ENCODE results near the gene ASB13.
A peak's percentile ranks its signal among the peaks of the same experiment; 100 is the strongest.

ASB13 gene

DNA sequence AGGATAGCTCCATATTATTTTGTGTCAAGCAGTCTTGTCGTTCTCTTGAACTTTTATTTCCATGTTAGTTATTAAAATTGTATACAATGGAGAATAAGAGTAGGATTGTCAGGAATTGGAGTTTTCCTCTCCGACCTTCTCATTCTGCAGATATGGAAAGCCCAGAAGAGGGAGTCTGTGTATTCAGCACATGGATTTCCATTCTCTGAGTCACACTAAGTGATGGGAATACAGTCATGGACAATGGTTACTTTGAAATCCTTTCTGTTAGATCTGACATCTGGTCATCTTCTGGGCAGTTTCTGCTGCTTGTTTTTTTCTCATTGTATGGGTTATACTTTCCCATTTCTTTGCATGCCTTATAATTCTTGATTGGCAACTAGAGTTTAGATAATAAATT, 13.2 kb upstream of the ASB13 start:
- no peak overlapping the region for H3K27ac ChIP-seq (replicated peaks; ENCODE audit: low read length)
- no peak overlapping the region for H3K4me2 ChIP-seq (ENCODE audit: insufficient read depth, low read length, poor library complexity, severe bottlenecking)
- no peak overlapping the region for H3K14ac ChIP-seq (ENCODE audit: low read length)
- no peak overlapping the region for H2BK15ac ChIP-seq (ENCODE audit: low read length)
- H2BK5ac ChIP-seq (ENCODE audit: low read length) = no peak overlapping the region
- no peak overlapping the region for H3K4ac ChIP-seq (ENCODE audit: low read length)
- H3K27me3 ChIP-seq (ENCODE audit: control insufficient read depth in 3 of 3, insufficient read depth in 3 of 3, low read depth in 1 of 3, low read length in 3 of 3) = peaks cover 0 to 51% (median 4%) of the 10 kb centered on the region in 3 experiments
- H2BK120ac ChIP-seq (ENCODE audit: low read depth, low read length) = no peak overlapping the region
- H3K23ac ChIP-seq (ENCODE audit: low read depth, low read length, poor library complexity) = no peak overlapping the region
- no peak overlapping the region for H4K8ac ChIP-seq (ENCODE audit: low read depth, low read length)
- peaks cover 0 to 4% of the 10 kb centered on the region in 2 donors for H3K9me3 ChIP-seq (replicated peaks in 1 of 2; ENCODE audit: control insufficient read depth in 2 of 2, insufficient read depth in 1 of 2, low read depth in 1 of 2, low read length in 2 of 2)
- no peak overlapping the region for H3K9ac ChIP-seq (ENCODE audit: low read depth, low read length, poor library complexity)
- no peak overlapping the region for H3K18ac ChIP-seq (ENCODE audit: low read length)
- H2BK12ac ChIP-seq (ENCODE audit: low read length) = no peak overlapping the region
- DNase-seq (ENCODE audit: low spot score) = no peak
- H2AK5ac ChIP-seq (ENCODE audit: low read depth, low read length) = no peak overlapping the region
- no peak overlapping the region for H2AFZ ChIP-seq (ENCODE audit: low read length)
- H3K4me3 ChIP-seq (ENCODE audit: low read length in 2 of 2) = no peak overlapping the region
- whole genome bisulfite sequencing, 2 donors (ENCODE audit: extremely low coverage in 2 of 2, insufficient read length in 2 of 2, insufficient replicate concordance in 1 of 2) = no CpG with 5 or more reads among the region's 2 CpGs
- no peak overlapping the region for H4K91ac ChIP-seq (ENCODE audit: low read depth, low read length, poor library complexity)
- H3K79me1 ChIP-seq (ENCODE audit: low read depth, low read length) = no peaks in the 10 kb centered on the region
- no peaks in the 10 kb centered on the region for H3K4me1 ChIP-seq (ENCODE audit: control insufficient read depth in 2 of 2, insufficient read depth in 1 of 2, low read depth in 1 of 2, low read length in 2 of 2)
- no peaks in the 10 kb centered on the region for H3K36me3 ChIP-seq (replicated peaks in 1 of 2; ENCODE audit: control insufficient read depth in 2 of 2, insufficient read depth in 2 of 2, low read length in 2 of 2)

GRCh38 chr10:5679037-5679435, 12.6 kb upstream of the ASB13 start:
- no peak overlapping the region for H3K4ac ChIP-seq (ENCODE audit: low read length)
- no peak overlapping the region for H4K8ac ChIP-seq (ENCODE audit: low read depth, low read length)
- WGBS, 2 donors (ENCODE audit: extremely low coverage in 2 of 2, insufficient read length in 2 of 2, insufficient replicate concordance in 1 of 2) = 100% methylated on average over 1 of the region's 3 CpGs; no CpG with 5 or more reads in 1 of the 2 donors
- H3K18ac ChIP-seq (ENCODE audit: low read length) = no peak overlapping the region
- H3K14ac ChIP-seq (ENCODE audit: low read length) = no peak overlapping the region
- no peak overlapping the region for H3K4me3 ChIP-seq (ENCODE audit: low read length in 2 of 2)
- H2AK5ac ChIP-seq (ENCODE audit: low read depth, low read length) = no peak overlapping the region
- no peak for DNase-seq (ENCODE audit: low spot score)
- no peak overlapping the region for H3K4me2 ChIP-seq (ENCODE audit: insufficient read depth, low read length, poor library complexity, severe bottlenecking)
- no peaks in the 10 kb centered on the region for H3K36me3 ChIP-seq (replicated peaks in 1 of 2; ENCODE audit: control insufficient read depth in 2 of 2, insufficient read depth in 2 of 2, low read length in 2 of 2)
- peaks cover 0 to 51% (median 4%) of the 10 kb centered on the region in 3 experiments for H3K27me3 ChIP-seq (ENCODE audit: control insufficient read depth in 3 of 3, insufficient read depth in 3 of 3, low read depth in 1 of 3, low read length in 3 of 3)
- H3K4me1 ChIP-seq (ENCODE audit: control insufficient read depth in 2 of 2, insufficient read depth in 1 of 2, low read depth in 1 of 2, low read length in 2 of 2) = no peaks in the 10 kb centered on the region
- H2BK120ac ChIP-seq (ENCODE audit: low read depth, low read length) = no peak overlapping the region
- no peak overlapping the region for H3K27ac ChIP-seq (replicated peaks; ENCODE audit: low read length)
- H2BK15ac ChIP-seq (ENCODE audit: low read length) = no peak overlapping the region
- H3K79me1 ChIP-seq (ENCODE audit: low read depth, low read length) = no peaks in the 10 kb centered on the region
- no peak overlapping the region for H3K23ac ChIP-seq (ENCODE audit: low read depth, low read length, poor library complexity)
- H2AFZ ChIP-seq (ENCODE audit: low read length) = no peak overlapping the region
- no peak overlapping the region for H4K91ac ChIP-seq (ENCODE audit: low read depth, low read length, poor library complexity)
- no peak overlapping the region for H2BK5ac ChIP-seq (ENCODE audit: low read length)
- no peak overlapping the region for H3K9ac ChIP-seq (ENCODE audit: low read depth, low read length, poor library complexity)
- H2BK12ac ChIP-seq (ENCODE audit: low read length) = no peak overlapping the region
- H3K9me3 ChIP-seq (replicated peaks in 1 of 2; ENCODE audit: control insufficient read depth in 2 of 2, insufficient read depth in 1 of 2, low read depth in 1 of 2, low read length in 2 of 2) = peaks cover 0 to 4% of the 10 kb centered on the region in 2 donors

DNA sequence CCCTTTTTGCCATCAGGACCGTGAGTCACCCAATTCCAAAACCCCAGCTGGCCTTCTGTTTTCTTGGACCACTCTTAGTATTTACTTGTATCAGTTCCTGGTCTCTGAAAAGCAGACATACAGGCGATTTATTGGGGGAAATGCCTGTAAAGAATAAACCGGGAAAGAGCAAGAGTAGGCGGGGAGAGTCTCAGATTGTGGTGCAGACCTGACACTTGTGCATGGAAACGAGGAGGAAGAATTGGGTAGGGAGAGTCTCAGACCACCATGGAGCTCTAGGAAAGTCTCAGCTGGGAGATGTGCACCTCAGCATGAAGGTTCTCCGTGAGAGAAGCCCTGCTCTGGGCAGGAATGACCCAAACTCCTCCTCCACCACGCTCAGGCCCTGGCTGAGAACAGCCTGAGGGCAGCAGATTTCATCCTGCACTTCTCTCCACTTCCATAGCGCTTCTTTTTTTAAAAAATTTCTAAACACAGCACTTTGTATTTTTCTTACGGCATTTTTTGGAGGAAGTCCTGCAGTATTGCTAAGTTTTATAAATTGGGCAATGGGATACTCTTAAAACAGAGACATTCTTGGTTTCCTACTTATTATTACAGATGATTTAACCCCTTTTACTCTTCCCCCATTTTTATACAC, 12.1 kb upstream of the ASB13 start:
- Histone ChIP-seq H3K4me3 (ENCODE audit: low read length in 2 of 2) (no peak overlapping the region), H3K9me3 (replicated peaks in 1 of 2; ENCODE audit: control insufficient read depth in 2 of 2, insufficient read depth in 1 of 2, low read depth in 1 of 2, low read length in 2 of 2) (no peaks in the 10 kb centered on the region), H3K36me3 (replicated peaks in 1 of 2; ENCODE audit: control insufficient read depth in 2 of 2, insufficient read depth in 2 of 2, low read length in 2 of 2) (no peaks in the 10 kb centered on the region), H2AK5ac (ENCODE audit: low read depth, low read length) (no peak overlapping the region), H2BK120ac (ENCODE audit: low read depth, low read length) (no peak overlapping the region), H4K8ac (ENCODE audit: low read depth, low read length) (no peak overlapping the region), H3K9ac (ENCODE audit: low read depth, low read length, poor library complexity) (no peak overlapping the region), H3K79me1 (ENCODE audit: low read depth, low read length) (no peaks in the 10 kb centered on the region), H2BK12ac (ENCODE audit: low read length) (no peak overlapping the region), H2AFZ (ENCODE audit: low read length) (peak overlapping the region; percentile 51), H3K23ac (ENCODE audit: low read depth, low read length, poor library complexity) (no peak overlapping the region), H2BK5ac (ENCODE audit: low read length) (no peak overlapping the region), H2BK15ac (ENCODE audit: low read length) (no peak overlapping the region), H3K4ac (ENCODE audit: low read length) (no peak overlapping the region), H3K18ac (ENCODE audit: low read length) (no peak overlapping the region), H3K4me2 (ENCODE audit: insufficient read depth, low read length, poor library complexity, severe bottlenecking) (no peak overlapping the region), H3K14ac (ENCODE audit: low read length) (no peak overlapping the region), H3K27me3 (ENCODE audit: control insufficient read depth in 3 of 3, insufficient read depth in 3 of 3, low read depth in 1 of 3, low read length in 3 of 3) (peaks cover 0 to 51% (median 4%) of the 10 kb centered on the region in 3 experiments), H4K91ac (ENCODE audit: low read depth, low read length, poor library complexity) (no peak overlapping the region), H3K4me1 (ENCODE audit: control insufficient read depth in 2 of 2, insufficient read depth in 1 of 2, low read depth in 1 of 2, low read length in 2 of 2) (no peaks in the 10 kb centered on the region), H3K27ac (replicated peaks; ENCODE audit: low read length) (no peak overlapping the region)
- WGBS, 2 donors (ENCODE audit: extremely low coverage in 2 of 2, insufficient read length in 2 of 2, insufficient replicate concordance in 1 of 2) = no CpG with 5 or more reads among the region's 9 CpGs
- DNase-seq (ENCODE audit: low spot score) = no peak

GRCh38 chr10:5670662-5671375, 4.4 kb upstream of the ASB13 start:
- no peak overlapping the region for H3K27ac ChIP-seq (replicated peaks; ENCODE audit: low read length)
- DNase-seq (ENCODE audit: low spot score) = no peak
- H2AFZ ChIP-seq (ENCODE audit: low read length) = no peak overlapping the region
- no peak overlapping the region for H2AK5ac ChIP-seq (ENCODE audit: low read depth, low read length)
- H2BK12ac ChIP-seq (ENCODE audit: low read length) = no peak overlapping the region
- H3K4me3 ChIP-seq (ENCODE audit: low read length in 2 of 2) = no peak overlapping the region
- H4K8ac ChIP-seq (ENCODE audit: low read depth, low read length) = no peak overlapping the region
- no peak overlapping the region for H2BK5ac ChIP-seq (ENCODE audit: low read length)
- no peak overlapping the region for H3K4ac ChIP-seq (ENCODE audit: low read length)
- H3K14ac ChIP-seq (ENCODE audit: low read length) = no peak overlapping the region
- no peak overlapping the region for H3K18ac ChIP-seq (ENCODE audit: low read length)
- H3K27me3 ChIP-seq (ENCODE audit: control insufficient read depth in 3 of 3, insufficient read depth in 3 of 3, low read depth in 1 of 3, low read length in 3 of 3) = peaks cover 0 to 33% (median 7%) of the 10 kb centered on the region in 3 experiments
- no peak overlapping the region for H3K23ac ChIP-seq (ENCODE audit: low read depth, low read length, poor library complexity)
- no peak overlapping the region for H2BK120ac ChIP-seq (ENCODE audit: low read depth, low read length)
- H3K9ac ChIP-seq (ENCODE audit: low read depth, low read length, poor library complexity) = no peak overlapping the region
- no peak overlapping the region for H3K4me2 ChIP-seq (ENCODE audit: insufficient read depth, low read length, poor library complexity, severe bottlenecking)
- no CpG with 5 or more reads among the region's 8 CpGs for WGBS, 2 donors (ENCODE audit: extremely low coverage in 2 of 2, insufficient read length in 2 of 2, insufficient replicate concordance in 1 of 2)
- H3K79me1 ChIP-seq (ENCODE audit: low read depth, low read length) = peaks cover 3% of the 10 kb centered on the region
- no peaks in the 10 kb centered on the region for H3K36me3 ChIP-seq (replicated peaks in 1 of 2; ENCODE audit: control insufficient read depth in 2 of 2, insufficient read depth in 2 of 2, low read length in 2 of 2)
- H4K91ac ChIP-seq (ENCODE audit: low read depth, low read length, poor library complexity) = no peak overlapping the region
- peaks cover 3 to 4% of the 10 kb centered on the region in 2 donors for H3K9me3 ChIP-seq (replicated peaks in 1 of 2; ENCODE audit: control insufficient read depth in 2 of 2, insufficient read depth in 1 of 2, low read depth in 1 of 2, low read length in 2 of 2)
- H3K4me1 ChIP-seq (ENCODE audit: control insufficient read depth in 2 of 2, insufficient read depth in 1 of 2, low read depth in 1 of 2, low read length in 2 of 2) = peaks cover 4 to 5% of the 10 kb centered on the region in 2 donors
- no peak overlapping the region for H2BK15ac ChIP-seq (ENCODE audit: low read length)
